ENCODE measurements around the gene SORBS2. TPM values are rescaled to one million over a fixed set of nuclear protein-coding genes. Genes with fewer than 3 reads are reported as not detected.

SORBS2 gene
- total RNA-seq, 1 donor from 2014 or later, result 60.4 TPM

GRCh38 chr4:185645403-185645802, 166.6 kb downstream of the SORBS2 start:
- H3K4me1 ChIP-seq, result no peaks in the 10 kb centered on the region
- intact Hi-C loops (cut with DNase I), result no loop called here
- no peak overlapping the region for H3K27ac ChIP-seq
- no peaks in the 10 kb centered on the region for H3K36me3 ChIP-seq
- no peaks in the 10 kb centered on the region for H3K27me3 ChIP-seq
- TF ChIP-seq POLR2A (IDR thresholded peaks at IDR 0.05), result no peak
- TF ChIP-seq CTCF (IDR thresholded peaks at IDR 0.05), result no peak
- TF ChIP-seq POLR2AphosphoS5 (IDR thresholded peaks at IDR 0.05; ENCODE audit: insufficient read depth in 1 of 2, low read depth in 1 of 2), result no peak
- DNase-seq (ENCODE audit: extremely low spot score in 2 of 2), result no peak
- H3K4me3 ChIP-seq, result no peak overlapping the region
- no peaks in the 10 kb centered on the region for H3K9me3 ChIP-seq

- no peak overlapping the region for H3K4me3 ChIP-seq
- intact Hi-C loops (cut with DNase I), result loop anchor here (5.0 kb wide), 1 partner anchor 378 kb away; no protein-coding TSS in a partner anchor
- no peak overlapping the region for H3K27ac ChIP-seq
- TF ChIP-seq CTCF (IDR thresholded peaks at IDR 0.05) (no peak), POLR2AphosphoS5 (IDR thresholded peaks at IDR 0.05; ENCODE audit: insufficient read depth in 1 of 2, low read depth in 1 of 2) (no peak), POLR2A (IDR thresholded peaks at IDR 0.05) (no peak)
- H3K9me3 ChIP-seq, result no peaks in the 10 kb centered on the region
- H3K4me1 ChIP-seq, result no peaks in the 10 kb centered on the region
- H3K27me3 ChIP-seq, result no peaks in the 10 kb centered on the region
- no peaks in the 10 kb centered on the region for H3K36me3 ChIP-seq
- no peak for DNase-seq (ENCODE audit: extremely low spot score in 2 of 2)
Observed at GRCh38 chr4:185644408-185644807, 167.6 kb downstream of the SORBS2 start.

- Histone ChIP-seq H3K36me3 (no peaks in the 10 kb centered on the region), H3K9me3 (no peaks in the 10 kb centered on the region), H3K4me3 (no peak overlapping the region), H3K4me1 (no peaks in the 10 kb centered on the region), H3K27ac (no peak overlapping the region), H3K27me3 (no peaks in the 10 kb centered on the region)
- no peak for DNase-seq (ENCODE audit: extremely low spot score in 2 of 2)
- TF ChIP-seq CTCF (IDR thresholded peaks at IDR 0.05), result no peak
- no peak for TF ChIP-seq POLR2AphosphoS5 (IDR thresholded peaks at IDR 0.05; ENCODE audit: insufficient read depth in 1 of 2, low read depth in 1 of 2)
- no peak for TF ChIP-seq POLR2A (IDR thresholded peaks at IDR 0.05)
- intact Hi-C loops (cut with DNase I), result loop anchor here (5.0 kb wide), 1 partner anchor 379 kb away; no protein-coding TSS in a partner anchor
Observed at GRCh38 chr4:185642907-185643306, 169.1 kb downstream of the SORBS2 start.

GRCh38 chr4:185640811-185641675, 171.0 kb downstream of the SORBS2 start:
- no peak for DNase-seq (ENCODE audit: extremely low spot score in 2 of 2)
- H3K9me3 ChIP-seq, result no peaks in the 10 kb centered on the region
- no peaks in the 10 kb centered on the region for H3K27me3 ChIP-seq
- TF ChIP-seq POLR2A (IDR thresholded peaks at IDR 0.05) (no peak), CTCF (IDR thresholded peaks at IDR 0.05) (peak in 1 of 3 experiments; percentile 49)
- intact Hi-C loops (cut with DNase I), result loop anchor here (5.0 kb wide), 1 partner anchor 381 kb away; no protein-coding TSS in a partner anchor
- H3K36me3 ChIP-seq, result no peaks in the 10 kb centered on the region
- H3K27ac ChIP-seq, result no peak overlapping the region
- no peaks in the 10 kb centered on the region for H3K4me1 ChIP-seq
- H3K4me3 ChIP-seq, result no peak overlapping the region
